Panc1 (cell line): ENCODE measurements around the gene KCNA5. TPM values are rescaled to one million over a fixed set of nuclear protein-coding genes. Genes with fewer than 3 reads are reported as not detected.

ENCODE experiments used
- ATAC-seq: fragments of 200-7000 bp; cut with Tn5 transposase; 2 replicates; pipeline ENCODE4 v1.9.1; 2020; ENCODE audit warnings: mild to moderate bottlenecking, moderate library complexity
- BruUV-seq: library from RNA; stranded (reverse); fragments of 400-500 nt; replicated peaks from 2 replicates; lab custom pipeline; 2021; lab: Mats Ljungman, UMichigan
- CTCF ChIA-PET: fragments of 300-600 bp; sonication (Branson Sonifier 250); formaldehyde crosslinking; loops from one replicate; lab custom pipeline; 2022; ENCODE audit warnings: antibody characterized with exemption; lab: Charles Lee
- POLR2A ChIA-PET: fragments of 300-600 bp; sonication (Branson Sonifier 250); formaldehyde crosslinking; loops from one replicate; lab custom pipeline; 2022; ENCODE audit warnings: antibody characterized with exemption; lab: Charles Lee
- DNase-seq: peaks from one replicate; pipeline ENCODE4 v3.0.0-alpha.2; 2010; ENCODE audit warnings: low read depth, low spot score
- H3K27ac ChIP-seq: 2 replicates; pipeline ENCODE4 v1.5.1; 2011; ENCODE audit warnings: mild to moderate bottlenecking, low read length, inconsistent platforms
- H3K27me3 ChIP-seq: fragments of 200-500 bp; sonication (Bioruptor generic); 2 replicates; pipeline ENCODE4 v1.6.0; 2014; ENCODE audit warnings: low read length, inconsistent platforms; ENCODE audit not compliant: control insufficient read depth, insufficient read depth
- H3K36me3 ChIP-seq: fragments of 200-500 bp; sonication (Bioruptor generic); 2 replicates; pipeline ENCODE4 v1.5.1; 2014; ENCODE audit warnings: inconsistent platforms, mild to moderate bottlenecking, low read length, moderate library complexity; ENCODE audit not compliant: control insufficient read depth, insufficient read depth
- H3K4me1 ChIP-seq: 2 replicates; pipeline ENCODE4 v1.5.1; 2011; ENCODE audit warnings: inconsistent platforms, mild to moderate bottlenecking, low read length, moderate library complexity; ENCODE audit not compliant: control insufficient read depth, insufficient read depth
- H3K4me3 ChIP-seq, 2 experiments: 2 replicates each; pipeline ENCODE4 v1.5.1; 2011 to 2012; ENCODE audit warnings: low read depth in 2 of 2, low read length in 2 of 2, mild to moderate bottlenecking in 2 of 2, inconsistent platforms in 1 of 2, moderate library complexity in 1 of 2
- H3K9me3 ChIP-seq: fragments of 200-500 bp; sonication (Bioruptor generic); 2 replicates; pipeline ENCODE4 v1.5.1; 2014; ENCODE audit warnings: low read depth, mild to moderate bottlenecking, inconsistent platforms, low read length, moderate library complexity; ENCODE audit not compliant: control insufficient read depth, insufficient read depth
- SIN3A ChIP-seq: IDR thresholded peaks from 2 replicates; pipeline ENCODE4 v1.6.1; 2012; ENCODE audit warnings: low read depth, mild to moderate bottlenecking, low read length, moderate library complexity, borderline replicate concordance; ENCODE audit not compliant: insufficient read depth
- in situ Hi-C: cut with HindIII; loops from 2 replicates; pipeline ENCODE4 v1.10.0; 2016; ENCODE audit warnings: low sequenced_read_pairs, low pct_unique_long_range_greater_than_20kb
- intact Hi-C: fragments of 100-400 bp; cut with micrococcal nuclease; formaldehyde crosslinking; loops from one replicate; pipeline ENCODE4 v1.10.0; 2022; ENCODE audit not compliant: unreplicated experiment
- total RNA-seq: library from RNA; stranded (reverse); gene quantifications from one replicate; pipeline ENCODE4 v1.2.1, GENCODE V29; 2021; ENCODE audit not compliant: unreplicated experiment
- TF ChIP-seq, protein P1 (sequence below): fragments of 450-650 bp; IDR thresholded peaks from 2 replicates; pipeline ENCODE4 v1.5.1; 2017; ENCODE audit warnings: mild to moderate bottlenecking
- TF ChIP-seq, protein P2 (sequence below), 2 experiments: IDR thresholded peaks; 2 replicates each; pipeline ENCODE4 v1.6.1; 2011 to 2012; ENCODE audit warnings: low read depth in 2 of 2, control low read depth in 1 of 2, low read length in 1 of 2, mild to moderate bottlenecking in 1 of 2, moderate library complexity in 1 of 2; ENCODE audit not compliant: insufficient read depth in 1 of 2

KCNA5 gene
- total RNA-seq, 1 experiment from 2014 or later = not detected

DNA sequence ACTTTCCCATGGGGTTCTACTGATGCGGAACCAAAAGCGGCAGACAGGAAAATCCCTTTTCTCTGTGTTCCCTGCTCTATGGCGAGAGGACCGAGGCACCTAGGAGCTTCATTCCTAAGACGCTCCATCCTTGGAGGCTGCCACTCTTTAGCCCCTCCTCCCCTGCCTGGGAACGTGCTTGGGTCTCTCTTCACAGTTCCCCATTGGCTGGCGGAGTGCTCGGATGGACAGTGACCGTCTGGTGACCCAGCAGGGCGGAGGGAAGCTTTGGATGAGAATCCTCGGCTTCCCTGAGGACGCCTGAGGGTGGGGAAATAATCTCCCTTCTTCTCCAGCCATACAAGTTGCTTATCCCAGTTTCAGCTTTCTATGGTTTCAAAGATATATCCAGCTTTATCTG lies 37.3 kb downstream of the KCNA5 start:
- intact Hi-C loops = loop anchor here (5.0 kb wide), 1 partner anchor 224 kb away; no protein-coding TSS in a partner anchor
- Histone ChIP-seq H3K27me3 (peaks cover 2% of the 10 kb centered on the region; the same call in 1 of the 2 replicates), H3K36me3 (no peaks in the 10 kb centered on the region), H3K27ac (no peak overlapping the region), H3K4me3 (no peak overlapping the region), H3K9me3 (no peaks in the 10 kb centered on the region), H3K4me1 (no peaks in the 10 kb centered on the region)
- TF ChIP-seq, protein P1, sequence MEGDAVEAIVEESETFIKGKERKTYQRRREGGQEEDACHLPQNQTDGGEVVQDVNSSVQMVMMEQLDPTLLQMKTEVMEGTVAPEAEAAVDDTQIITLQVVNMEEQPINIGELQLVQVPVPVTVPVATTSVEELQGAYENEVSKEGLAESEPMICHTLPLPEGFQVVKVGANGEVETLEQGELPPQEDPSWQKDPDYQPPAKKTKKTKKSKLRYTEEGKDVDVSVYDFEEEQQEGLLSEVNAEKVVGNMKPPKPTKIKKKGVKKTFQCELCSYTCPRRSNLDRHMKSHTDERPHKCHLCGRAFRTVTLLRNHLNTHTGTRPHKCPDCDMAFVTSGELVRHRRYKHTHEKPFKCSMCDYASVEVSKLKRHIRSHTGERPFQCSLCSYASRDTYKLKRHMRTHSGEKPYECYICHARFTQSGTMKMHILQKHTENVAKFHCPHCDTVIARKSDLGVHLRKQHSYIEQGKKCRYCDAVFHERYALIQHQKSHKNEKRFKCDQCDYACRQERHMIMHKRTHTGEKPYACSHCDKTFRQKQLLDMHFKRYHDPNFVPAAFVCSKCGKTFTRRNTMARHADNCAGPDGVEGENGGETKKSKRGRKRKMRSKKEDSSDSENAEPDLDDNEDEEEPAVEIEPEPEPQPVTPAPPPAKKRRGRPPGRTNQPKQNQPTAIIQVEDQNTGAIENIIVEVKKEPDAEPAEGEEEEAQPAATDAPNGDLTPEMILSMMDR = no peak
- no peak for TF ChIP-seq SIN3A
- TF ChIP-seq, protein P2, sequence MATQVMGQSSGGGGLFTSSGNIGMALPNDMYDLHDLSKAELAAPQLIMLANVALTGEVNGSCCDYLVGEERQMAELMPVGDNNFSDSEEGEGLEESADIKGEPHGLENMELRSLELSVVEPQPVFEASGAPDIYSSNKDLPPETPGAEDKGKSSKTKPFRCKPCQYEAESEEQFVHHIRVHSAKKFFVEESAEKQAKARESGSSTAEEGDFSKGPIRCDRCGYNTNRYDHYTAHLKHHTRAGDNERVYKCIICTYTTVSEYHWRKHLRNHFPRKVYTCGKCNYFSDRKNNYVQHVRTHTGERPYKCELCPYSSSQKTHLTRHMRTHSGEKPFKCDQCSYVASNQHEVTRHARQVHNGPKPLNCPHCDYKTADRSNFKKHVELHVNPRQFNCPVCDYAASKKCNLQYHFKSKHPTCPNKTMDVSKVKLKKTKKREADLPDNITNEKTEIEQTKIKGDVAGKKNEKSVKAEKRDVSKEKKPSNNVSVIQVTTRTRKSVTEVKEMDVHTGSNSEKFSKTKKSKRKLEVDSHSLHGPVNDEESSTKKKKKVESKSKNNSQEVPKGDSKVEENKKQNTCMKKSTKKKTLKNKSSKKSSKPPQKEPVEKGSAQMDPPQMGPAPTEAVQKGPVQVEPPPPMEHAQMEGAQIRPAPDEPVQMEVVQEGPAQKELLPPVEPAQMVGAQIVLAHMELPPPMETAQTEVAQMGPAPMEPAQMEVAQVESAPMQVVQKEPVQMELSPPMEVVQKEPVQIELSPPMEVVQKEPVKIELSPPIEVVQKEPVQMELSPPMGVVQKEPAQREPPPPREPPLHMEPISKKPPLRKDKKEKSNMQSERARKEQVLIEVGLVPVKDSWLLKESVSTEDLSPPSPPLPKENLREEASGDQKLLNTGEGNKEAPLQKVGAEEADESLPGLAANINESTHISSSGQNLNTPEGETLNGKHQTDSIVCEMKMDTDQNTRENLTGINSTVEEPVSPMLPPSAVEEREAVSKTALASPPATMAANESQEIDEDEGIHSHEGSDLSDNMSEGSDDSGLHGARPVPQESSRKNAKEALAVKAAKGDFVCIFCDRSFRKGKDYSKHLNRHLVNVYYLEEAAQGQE (IDR thresholded peaks at IDR 0.05; ENCODE audit: insufficient read depth in 1 of 2, low read depth in 2 of 2, low read length in 1 of 2) = no peak
- no TSS peak for BruUV-seq
- ChIA-PET CTCF (no interaction called here), POLR2A (no interaction called here)
- in situ Hi-C loops = no loop called here
- no peak for ATAC-seq
- no peak for DNase-seq

DNA sequence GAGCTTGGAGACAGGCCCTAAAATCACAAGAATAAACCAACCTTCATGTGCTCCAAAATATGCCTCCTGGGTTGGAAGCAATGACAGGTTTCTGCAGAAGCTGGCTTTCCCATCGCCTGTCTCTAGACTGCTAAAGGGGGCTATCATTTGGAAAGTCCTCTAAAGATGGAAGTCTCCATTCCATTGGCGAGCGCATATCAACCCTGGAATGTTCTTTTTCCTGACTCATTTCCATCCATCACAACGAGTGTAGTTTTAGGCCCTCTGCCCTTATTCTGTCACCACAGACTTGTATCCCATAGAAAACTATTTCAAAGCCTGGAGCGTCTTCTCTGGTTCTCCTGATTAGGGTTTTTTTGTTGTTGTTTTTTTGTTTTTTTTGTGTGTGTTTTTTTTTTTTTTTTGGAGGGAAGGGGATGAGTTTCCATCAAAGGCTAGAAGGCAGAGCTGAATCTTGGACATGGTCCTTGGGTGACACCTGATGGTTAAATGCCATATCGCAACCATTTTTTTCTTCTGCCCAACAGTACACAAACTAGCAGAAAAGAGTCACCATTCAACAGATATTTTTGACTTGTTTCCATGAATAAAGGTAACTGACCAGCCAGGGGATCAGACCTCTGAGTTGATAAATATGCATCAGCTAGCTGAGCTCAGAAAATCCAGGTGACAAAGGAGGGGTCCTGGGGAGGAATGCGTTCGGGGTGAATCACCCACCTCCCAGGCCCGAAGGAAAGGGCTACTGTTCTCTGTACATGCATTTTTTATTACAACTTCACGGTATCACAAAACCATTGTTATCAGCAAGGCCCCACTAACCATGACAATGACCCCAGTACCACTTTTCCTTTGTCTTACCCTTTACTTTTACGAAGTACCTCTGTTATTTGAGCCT lies 40.5 kb downstream of the KCNA5 start:
- POLR2A ChIA-PET = no interaction called here
- in situ Hi-C loops (no loop called here), intact Hi-C loops (loop anchor here (2.0 to 5.0 kb wide), 2 partner anchors 61 to 227 kb away; no protein-coding TSS in a partner anchor)
- Histone ChIP-seq H3K4me3 (no peak overlapping the region), H3K27me3 (peaks cover 2% of the 10 kb centered on the region; the same call in 1 of the 2 replicates), H3K27ac (no peak overlapping the region), H3K4me1 (no peaks in the 10 kb centered on the region), H3K36me3 (no peaks in the 10 kb centered on the region), H3K9me3 (no peaks in the 10 kb centered on the region)
- ATAC-seq (no peak), DNase-seq (peak; percentile 35)
- BruUV-seq = no TSS peak
- CTCF ChIA-PET = no interaction called here
- TF ChIP-seq, protein P1 = peak; percentile 70
- TF ChIP-seq, protein P2 (IDR thresholded peaks at IDR 0.05; ENCODE audit: insufficient read depth in 1 of 2, low read depth in 2 of 2, low read length in 1 of 2) = no peak
